ENCODE data around the gene TTLL5.
A peak's percentile ranks its signal among the peaks of the same experiment; 100 is the strongest.

TTLL5 gene

DNA sequence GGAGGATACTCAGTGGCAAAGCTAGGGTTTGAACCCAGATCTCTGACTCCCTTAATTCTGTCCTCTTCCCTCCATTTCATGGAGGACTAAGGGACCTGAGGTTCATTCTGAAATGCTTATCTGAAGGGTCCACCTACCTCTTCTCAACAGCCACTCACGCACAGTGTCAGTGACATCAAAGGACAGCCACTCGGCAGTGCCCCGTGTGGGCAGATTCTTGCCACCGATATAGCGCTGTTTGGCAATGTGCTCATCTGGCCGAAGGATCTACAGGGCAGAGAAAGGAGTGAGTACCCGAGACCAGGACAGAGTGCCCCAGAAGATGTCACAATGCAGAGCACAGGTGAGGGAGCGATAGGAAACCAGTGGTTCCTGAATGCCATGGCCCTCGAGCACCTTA is 309.9 kb downstream of the TTLL5 start:
- DNase-seq (ENCODE audit: low spot score): no peak

DNA sequence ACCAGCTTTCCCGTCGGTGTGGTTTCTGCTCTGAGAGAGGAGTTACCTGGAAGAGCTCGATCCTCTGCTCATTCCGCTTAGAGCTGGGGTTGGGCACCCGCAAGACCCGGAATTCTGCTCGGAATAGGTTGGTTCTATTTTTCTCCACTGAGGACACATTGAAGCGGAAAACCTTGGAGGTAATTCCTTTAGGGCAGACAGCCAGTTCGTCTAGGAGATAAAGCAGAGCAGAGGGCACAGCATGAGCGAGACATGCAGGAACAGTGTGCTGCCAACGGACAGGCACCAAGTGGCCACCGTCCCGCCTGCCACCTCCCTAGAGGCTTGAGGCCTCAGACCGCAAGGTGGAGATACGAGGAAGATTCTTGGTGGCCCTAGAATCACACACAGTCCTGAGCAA is 310.5 kb downstream of the TTLL5 start:
- DNase-seq (ENCODE audit: low spot score): no peak

DNA sequence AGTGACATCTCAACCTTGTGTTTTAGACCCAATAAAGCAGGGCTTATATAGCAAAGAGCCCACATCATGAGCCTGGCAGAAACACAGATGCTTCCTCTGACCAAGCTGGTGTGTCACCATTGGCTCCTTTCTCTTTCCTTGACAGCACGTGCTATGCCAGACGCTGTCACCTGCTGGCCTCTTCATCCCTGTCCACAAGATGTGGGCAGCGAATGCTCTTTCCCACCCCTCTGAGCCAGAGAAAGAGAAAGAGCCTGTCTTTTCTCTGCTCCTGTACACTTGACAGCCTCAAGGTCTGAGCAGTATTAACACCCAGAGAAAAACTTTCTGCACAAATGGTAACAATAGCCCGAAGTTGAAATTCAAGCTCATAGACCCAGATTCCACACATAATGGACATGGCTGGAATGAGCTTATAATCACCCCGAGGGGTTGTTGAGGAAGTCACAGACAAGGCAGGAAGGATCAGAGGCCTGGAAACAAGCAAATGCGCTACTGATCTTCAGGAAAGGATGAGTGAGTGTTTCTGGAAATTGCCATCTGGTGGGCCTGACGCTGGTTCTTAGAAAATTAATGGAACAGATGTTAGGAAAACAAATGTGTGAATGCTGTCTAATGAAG is 311.9 kb downstream of the TTLL5 start:
- DNase-seq (ENCODE audit: low spot score): no peak

DNA sequence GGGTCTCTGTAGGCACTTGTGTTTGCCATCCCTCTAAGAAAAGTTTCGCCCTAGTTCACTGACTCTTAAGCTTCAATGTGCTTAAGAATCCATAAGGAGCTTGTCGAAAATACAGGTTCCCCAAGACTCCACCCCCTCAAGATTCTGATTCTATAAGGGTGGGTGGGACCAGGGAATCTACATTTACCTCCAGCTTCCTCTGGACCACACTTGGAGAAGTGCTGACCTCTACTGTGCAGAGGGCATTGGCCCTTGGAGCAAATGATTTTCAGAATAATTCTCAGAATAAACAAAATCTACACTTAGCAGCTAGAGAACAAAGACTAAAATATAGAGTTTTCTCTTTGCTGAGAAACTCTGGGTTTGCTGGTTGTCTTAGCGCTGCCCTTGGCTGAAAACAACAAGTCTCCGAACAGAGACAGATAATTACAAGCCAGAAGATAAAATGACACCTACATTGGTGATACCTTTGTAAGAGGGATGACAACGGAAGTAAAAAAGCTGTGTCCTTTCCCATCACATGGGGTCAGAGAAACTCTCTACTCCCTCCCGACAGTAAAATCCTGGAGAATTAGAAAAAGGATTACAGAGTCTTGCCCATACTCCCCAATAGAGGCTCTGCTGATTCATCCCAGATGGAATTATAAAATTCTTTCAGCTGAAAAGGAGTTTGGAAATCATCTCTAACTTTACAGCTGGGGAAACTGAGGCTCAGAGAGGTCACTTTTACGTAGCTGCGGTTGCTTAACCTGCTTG is 316.0 kb downstream of the TTLL5 start:
- DNase-seq (ENCODE audit: low spot score): no peak

DNA sequence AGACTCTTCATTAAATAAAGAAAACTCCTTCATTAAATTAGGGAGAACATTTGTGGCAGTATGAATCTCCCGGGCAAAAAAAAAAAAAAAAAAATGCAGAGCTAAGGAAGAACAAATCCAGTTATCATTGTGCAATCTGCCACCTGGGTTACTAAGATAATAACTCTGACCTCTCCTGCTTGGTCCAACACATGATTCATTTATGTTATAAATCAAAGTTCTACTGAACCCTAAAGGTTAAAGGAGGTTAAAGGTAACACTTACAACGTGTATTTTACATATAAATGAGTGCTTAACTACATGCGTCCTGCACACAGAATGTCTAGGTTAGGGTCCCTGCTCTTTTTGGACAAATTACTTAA is 316.5 kb downstream of the TTLL5 start:
- DNase-seq (ENCODE audit: low spot score): no peak

DNA sequence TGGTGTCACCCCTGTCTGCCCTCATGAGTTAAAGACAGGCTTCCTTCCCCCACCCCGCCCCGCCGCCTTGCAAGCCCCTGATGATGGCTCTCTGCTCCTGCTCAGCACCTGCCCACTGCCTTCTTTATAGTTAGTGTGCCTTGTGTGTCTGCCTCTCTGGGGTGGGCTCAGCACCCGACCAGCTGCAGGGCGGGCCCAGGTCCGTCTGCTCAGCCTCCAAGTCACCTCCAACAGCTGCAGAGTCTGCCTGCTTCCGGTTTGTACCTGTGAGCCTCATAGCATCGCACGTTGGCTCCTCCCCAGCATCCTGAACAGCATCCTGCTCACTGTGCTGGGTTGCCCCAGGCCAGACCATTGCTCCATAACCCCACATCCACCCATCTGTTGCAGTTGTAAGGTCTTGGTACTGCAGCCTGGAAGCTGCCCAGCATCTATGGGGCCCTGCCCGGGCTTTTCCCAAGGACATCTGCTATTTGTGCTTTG is 317.2 kb downstream of the TTLL5 start:
- no peak for DNase-seq (ENCODE audit: low spot score)

DNA sequence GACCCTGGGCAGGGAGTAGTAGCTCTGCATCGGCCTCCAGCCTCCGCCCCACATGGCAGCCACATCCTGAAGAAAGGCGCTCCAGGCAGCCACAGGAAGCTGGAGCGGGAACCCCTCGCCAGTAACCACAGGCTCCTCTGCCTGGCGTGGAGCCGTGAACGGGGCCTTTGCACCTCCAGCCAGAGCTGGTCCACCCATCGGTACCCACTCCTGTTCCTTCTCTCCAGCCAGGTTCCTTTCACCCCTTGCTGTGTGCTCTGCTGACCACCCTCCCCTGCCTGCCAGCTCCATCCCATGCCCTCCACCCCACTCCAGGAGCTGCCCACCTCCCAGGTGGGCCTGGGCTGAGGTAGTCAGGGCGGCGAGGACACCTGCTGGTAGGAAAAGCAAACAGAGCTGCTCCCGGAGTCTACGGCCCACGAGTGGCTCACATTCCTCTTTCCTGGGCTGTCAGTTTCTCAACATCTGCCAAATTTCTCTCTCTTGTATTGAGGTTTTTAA is 318.1 kb downstream of the TTLL5 start:
- peak; percentile 77 for DNase-seq (ENCODE audit: low spot score)

DNA sequence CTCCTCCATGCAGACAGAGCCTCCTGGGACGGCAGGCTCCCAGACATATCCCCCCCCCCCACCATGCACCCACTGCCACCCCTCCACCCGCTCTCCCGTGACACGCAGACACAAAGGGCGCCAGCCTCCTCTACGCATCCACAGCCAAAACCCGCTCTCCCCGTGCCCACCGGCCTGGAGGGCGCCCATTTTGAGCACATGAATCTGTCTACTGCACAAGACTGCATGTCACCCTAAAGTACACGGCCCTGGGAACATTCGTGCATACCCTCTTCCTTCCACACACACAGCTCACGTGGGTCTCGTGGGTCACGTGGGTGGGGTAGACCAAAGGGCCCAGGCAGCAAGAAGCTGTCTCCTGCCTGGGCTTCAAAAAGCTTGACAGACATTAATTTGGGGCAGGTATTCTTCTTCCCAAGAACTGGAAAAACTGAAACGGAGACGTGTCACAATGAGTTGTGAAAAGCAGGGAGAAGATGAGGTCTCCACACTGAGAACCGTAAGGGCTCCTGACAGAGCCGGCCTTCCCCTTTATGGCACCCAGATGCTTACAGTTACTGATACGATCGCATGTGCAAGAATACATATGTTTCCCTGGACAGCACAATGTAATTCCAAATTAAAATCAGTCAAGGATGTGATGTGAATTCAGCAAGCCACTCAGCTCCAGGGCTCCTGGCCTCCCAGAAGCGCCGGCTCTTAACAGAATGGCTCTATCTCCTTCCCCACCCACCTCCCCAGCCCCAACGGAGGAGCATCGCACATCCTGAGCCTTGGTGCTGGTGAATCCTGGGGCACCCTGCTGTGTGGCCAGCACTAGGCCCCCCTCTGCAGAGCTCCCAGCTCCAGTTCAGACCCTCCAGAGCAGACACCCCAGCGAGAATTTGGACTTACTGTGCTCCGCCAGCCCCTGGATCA is 318.9 kb downstream of the TTLL5 start:
- peak; percentile 27 for DNase-seq (ENCODE audit: low spot score)

DNA sequence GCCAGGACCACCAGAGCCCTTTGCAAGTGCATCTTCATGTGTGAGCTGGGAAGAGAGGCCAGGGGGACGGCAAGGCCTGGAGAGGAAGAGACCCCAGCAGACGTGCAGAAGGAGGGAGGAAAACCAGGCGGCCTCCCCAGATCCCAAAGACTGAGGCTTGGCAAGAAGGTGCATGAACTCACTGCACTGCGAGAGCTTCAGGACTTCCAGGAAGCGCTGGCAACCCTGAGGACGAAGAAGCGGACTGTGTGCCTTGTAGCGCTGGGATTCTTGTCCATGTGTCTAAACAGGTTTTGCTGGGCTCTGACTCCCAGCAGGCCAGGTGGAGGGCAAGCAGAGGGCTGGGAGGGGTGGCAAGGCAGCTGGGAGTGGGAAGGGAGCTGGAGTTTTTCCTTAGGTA is 319.8 kb downstream of the TTLL5 start:
- peak; percentile 30 for DNase-seq (ENCODE audit: low spot score)

DNA sequence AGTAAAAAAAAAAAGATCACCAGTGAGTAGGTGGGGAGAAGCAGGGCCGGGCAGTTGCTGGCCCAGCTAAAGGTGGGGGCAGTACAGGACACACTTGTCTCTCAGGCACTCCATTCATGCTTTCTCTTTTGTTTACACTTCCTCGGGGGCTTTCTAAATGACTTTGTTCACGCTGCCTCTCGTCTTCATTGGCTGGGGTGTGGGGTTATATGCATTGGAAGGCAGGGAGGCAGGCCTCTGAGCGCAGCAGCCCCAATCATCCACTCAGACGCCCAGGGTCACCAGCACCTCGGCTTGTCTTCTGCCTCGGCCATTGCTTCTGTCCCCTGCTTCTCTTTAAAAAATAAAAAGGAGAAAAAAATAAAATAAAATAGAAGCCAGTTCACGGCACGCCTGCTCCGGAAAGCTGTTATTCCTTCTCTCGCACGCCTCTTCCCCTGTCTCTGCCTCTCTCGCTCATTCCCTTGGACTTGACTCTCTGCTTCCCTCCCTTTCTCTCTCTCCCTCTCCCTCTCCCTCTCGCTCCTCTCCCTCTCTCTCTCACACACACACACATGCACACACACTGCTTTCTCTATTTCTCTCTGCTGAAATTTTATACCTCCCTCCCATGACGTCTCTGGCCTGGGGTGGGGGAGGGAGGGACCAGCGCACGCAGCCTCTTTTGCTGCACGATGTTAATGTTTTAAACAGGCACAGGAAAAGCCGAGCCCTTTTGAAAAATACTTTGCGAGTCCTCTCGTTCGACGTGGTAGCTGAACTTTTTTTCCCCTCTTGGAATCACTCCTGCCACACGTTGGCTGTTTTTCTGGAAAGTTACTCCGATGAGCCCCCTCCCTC is 320.6 kb downstream of the TTLL5 start, which contains the start of gene TGFB3:
Gene TGFB3, minus strand, starts transcription at position 570 of the 840 bp plus-strand sequence. CDS start 1,102 bp downstream, outside the sequence.
- peak; percentile 84 for DNase-seq (ENCODE audit: low spot score)

DNA sequence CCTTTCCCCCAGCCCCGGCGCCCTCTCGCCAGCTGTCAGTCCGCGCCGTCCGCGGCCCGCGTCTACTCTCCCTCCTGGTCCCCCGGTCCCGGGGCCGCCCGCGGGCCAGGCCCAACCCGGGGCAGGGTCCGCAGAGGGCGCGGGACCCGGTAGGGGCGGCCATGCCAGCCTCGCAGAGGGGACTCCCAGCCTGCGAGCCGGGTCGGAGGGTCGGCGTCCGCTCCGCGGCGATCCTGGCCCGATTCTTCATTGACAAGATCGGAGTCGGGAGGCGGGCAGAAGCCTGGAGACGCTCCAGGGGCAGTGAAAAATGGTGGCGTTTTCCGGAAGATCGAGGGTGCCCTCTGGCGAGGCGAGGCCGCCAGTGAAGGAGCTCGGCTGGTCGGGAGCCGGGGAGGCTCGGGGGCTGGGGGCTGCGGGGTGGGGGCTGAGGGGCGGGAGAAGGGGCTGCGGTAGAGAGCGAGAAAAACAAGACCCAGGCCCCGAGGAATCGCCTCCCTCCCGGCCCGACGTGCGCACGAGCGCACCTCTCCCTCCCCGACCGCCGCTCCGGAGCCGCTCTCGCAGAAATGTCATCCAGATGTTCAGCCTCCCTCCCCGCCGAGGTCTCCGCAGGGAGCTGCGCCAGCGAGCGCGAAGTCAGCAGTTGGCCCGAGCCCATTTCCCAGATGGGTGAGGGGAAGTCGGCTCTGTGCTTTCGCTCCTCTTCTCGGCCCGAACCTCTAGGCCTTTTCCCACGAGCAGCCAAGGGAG is 321.4 kb downstream of the TTLL5 start:
- peak; percentile 84 for DNase-seq (ENCODE audit: low spot score)

DNA sequence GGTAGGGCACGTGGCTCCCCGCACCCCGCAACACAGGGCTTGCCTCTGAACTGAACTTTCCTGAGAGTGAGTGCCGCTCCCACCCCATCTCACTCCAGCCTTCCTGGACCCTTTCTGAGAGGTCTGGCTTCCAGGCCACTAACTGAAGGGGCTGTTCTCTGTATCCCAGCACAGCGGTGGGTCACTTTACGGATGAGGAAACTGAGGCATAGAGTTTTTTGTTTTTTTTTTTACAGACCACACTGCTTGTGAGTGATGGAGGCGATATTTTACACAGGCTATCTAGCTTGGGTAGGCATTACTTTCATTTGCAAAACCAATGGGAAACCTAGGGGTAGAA is 321.9 kb downstream of the TTLL5 start:
- no peak for DNase-seq (ENCODE audit: low spot score)

DNA sequence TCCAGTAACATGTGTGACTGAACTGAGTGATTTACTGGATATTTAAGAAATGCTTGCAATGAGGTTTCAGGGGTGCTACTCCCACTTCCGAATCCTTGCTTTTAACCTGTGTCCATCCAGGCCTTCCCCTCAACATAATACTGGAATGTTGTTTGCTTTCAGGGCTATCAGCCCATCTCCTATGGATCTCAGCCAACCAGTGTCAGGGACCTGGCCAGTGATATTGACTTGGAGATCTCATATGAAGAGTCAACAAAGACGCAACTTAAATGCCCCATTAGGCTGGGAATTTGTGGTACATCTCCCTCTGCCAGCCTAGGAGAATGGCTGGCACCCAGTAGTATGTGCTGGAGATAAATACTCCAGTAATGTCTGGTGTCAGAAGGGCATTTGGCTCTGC is 323.6 kb downstream of the TTLL5 start:
- DNase-seq (ENCODE audit: low spot score): no peak

DNA sequence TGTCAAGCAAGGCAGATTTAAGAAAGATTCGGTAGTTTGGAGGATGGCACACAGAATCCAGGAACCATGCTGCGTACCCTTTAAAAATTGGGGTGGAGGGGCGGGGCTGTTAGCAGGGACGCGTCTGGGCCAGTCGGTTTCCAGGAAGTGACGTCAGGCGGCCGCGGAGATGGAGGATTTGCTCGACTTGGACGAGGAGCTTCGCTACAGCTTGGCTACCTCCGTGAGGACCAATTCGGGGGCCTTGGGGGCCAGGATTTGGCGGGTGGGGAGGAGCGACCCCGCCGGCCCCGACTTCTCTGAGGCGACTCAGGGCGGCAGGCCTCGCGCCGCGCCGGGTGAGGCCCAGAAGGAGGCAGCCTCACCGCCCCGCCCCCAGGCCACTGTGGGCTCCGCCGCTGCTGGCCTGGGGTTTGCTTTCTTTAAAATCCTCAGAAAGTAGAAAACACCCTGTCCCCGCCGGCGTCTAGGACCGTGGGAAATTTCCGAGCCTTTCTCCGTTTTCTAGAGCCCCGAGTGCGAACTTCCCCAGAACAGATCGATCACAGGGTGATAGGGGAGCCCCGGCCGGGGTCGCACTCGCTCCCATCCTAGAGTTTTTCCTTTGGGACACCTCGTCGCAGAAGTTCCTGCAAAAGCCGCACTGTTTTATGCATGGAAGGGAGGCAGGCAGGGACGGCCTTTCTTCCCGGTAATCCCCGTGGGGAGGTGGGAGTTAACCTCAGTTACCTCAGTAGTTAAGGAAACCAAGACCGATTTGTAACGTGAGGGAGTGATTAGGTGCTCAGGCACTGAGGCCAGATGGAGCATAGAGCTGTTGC is 324.8 kb downstream of the TTLL5 start, which contains the start of gene IFT43:
Gene IFT43, plus strand, starts transcription at position 146 of the 821 bp plus-strand sequence. Its CDS starts 24 bp downstream, at position 170.
- peak; percentile 91 for DNase-seq (ENCODE audit: low spot score)

DNA sequence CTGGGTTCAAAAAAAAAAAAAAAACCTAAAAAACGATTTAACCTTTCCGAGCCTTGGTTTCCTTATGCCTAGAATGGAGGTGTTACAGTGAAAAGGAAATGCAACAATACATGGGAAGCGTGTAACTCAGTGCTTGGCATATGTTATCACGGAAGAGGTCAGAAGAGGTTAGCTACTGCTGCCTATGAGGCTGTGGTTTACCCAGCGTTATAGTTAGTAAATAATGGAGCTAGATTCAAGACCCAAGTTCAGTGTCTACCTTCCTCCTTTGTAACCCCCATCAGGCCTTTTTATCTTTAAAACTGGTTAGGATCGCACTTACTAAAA is 325.4 kb downstream of the TTLL5 start:
- DNase-seq (ENCODE audit: low spot score): no peak

DNA sequence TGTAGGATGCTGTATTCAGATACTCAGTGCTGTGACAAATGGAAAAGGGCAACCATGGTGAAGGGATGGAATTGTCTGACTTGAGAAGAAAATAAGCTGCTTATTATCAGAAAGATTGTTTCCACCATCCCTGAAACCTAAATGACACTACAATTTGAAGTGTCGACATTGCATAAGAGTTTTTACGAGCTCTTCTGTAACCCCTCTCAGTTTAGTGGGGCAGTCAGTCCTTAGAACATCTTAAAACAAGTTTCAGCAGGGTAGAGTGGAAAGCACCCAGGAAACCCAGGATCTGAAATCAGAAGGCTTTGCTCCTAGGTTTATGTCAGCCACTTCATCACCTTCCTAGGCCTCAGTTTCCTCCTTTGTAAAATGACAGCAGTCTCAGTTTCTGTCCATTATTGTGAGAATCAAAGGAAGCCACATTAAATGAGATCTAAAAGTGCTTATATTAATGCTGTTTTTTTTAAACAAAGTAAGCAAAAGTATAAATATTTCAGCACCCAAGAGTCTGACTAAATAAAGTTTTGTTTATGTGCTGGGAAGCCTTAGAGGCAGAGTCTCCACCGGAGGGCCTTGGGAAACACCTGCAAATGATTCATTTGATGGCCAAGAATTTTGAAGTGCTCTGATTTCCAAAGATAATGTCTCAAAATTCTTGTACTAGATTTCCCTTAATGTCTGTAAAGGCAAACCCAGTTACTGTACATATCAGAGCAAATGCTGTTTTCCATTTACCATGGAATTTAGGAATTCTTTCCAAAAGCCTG is 326.3 kb downstream of the TTLL5 start:
- no peak for DNase-seq (ENCODE audit: low spot score)

DNA sequence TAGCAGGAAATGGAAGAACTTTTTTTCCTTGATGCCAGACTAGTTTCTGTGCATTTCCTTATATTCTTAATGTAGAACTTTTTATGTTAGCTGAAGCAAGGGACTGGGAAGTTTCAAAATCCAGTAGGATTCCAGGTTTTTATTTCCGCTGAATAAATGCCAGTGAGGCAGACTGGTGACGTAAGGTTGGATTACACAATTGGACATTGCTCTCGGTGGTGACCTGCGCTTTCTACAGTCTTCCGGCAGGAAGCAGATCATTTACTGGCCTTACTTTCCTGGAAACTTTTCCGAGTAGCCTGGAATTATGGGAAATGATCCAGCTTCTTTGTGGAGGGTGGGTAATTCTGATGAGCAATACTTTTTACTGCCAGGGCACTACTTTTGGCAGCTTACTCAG is 328.1 kb downstream of the TTLL5 start:
- DNase-seq (ENCODE audit: low spot score): peak; percentile 84

DNA sequence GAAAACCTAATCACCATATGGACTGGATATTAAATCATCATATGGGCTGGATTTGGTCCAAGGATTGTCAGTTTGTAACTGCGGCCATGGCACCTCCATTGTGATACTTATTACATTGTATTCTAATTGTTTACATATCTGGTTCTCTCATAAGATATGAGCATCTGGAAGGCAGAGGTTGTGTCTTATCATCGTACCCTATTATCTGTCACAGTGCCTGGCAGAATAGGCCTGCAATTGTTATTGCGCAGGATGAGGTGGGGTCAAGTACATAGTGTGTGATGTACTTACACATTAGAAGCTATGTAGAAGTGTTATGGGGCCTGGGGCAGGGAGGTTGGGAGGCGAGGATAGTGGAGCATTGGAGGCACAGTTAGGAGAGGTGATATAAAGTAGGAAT is 329.3 kb downstream of the TTLL5 start:
- DNase-seq (ENCODE audit: low spot score): no peak

DNA sequence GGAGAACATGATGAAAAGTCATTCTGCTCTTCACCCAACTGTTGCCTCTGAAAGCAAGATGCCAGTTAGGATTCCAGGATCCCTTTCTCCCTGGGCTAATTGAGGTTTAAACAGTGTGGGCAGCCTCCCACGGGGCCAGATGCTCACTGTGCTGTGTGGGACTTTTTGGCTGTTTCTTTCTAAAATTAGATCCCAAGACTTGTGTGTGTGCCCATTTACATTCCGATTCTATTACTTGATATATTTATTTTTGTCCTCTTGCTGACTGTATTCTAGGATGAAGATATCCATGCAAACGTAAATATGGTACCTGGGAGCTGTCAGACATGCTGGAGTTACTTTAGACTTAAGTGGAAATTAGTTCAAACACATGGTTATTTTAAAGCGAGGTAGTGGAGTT is 330.7 kb downstream of the TTLL5 start:
- DNase-seq (ENCODE audit: low spot score): peak; percentile 34

Measured in AG20443 (cell line).